SK-N-MC (cell line): ENCODE results near the gene BRWD1.

Experiments used
- EZH2 ChIP-seq: fragments of 200-600 bp; sonication (generic); IDR thresholded peaks from one replicate; pipeline ENCODE4 v1.6.1; 2017; ENCODE audit warnings: antibody characterized with exemption
- FOXP2 ChIP-seq: optimal IDR thresholded peaks from 2 replicates; pipeline ENCODE3; 2011; ENCODE audit warnings: mild to moderate bottlenecking, moderate library complexity; ENCODE audit not compliant: insufficient read depth; ENCODE audit errors: extremely low read length, control extremely low read depth
- POLR2AphosphoS5 ChIP-seq: IDR thresholded peaks from 2 replicates; pipeline ENCODE4 v1.6.1; 2012; ENCODE audit warnings: mild to moderate bottlenecking, low read depth, low read length, borderline replicate concordance

GRCh38 chr21:39215078-39215477 is 98.4 kb downstream of the BRWD1 start:
- TF ChIP-seq EZH2, result no peak
- TF ChIP-seq POLR2AphosphoS5, result no peak
- TF ChIP-seq FOXP2, result no peak
